Activated CD4-positive, alpha-beta T cell treated with anti-CD3 and anti-CD28 coated beads, Interleukin-10, Interleukin-2, amounts not matched to agents 100 ng/mL and 50 ng/mL, durations not matched to agents 16 hours and 8 hours (primary cell): ENCODE measurements around the gene LRRC59.

Source experiments
- DNase-seq: peaks from one replicate; pipeline ENCODE4 v3.0.0-alpha.2; 2020

LRRC59 gene

DNA sequence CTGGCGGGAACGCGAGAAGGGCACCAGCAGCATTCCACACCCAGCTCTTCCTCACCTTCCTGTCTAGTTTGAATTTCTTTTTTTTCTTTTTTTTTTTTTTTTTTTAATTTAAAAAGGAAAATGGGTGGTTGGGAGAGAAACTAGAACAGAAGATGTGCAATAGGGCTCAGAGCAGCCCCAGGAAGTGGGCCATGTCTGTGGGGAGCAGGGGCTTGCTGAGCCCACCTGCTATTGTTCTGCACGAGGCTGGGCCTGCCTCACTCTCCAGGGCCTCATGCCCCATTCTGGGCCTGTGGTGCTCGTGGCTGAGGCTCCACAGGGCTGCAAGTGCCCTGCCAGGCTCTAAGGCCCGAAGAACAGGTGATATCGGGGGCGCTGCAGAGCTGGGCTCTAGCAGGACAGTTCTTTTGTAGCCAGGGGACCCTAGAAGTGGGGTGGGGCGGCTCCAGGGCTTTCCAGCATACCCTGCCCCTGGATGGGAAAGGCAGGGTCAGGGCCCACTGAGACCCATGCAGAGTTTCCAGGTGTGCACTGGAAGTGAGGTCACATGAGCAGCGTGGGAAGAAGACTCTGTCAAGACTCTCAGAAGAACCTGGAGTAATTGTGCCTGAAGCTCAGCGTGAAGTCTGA lies 36.7 kb downstream of the LRRC59 start:
- DNase-seq, result no peak

DNA sequence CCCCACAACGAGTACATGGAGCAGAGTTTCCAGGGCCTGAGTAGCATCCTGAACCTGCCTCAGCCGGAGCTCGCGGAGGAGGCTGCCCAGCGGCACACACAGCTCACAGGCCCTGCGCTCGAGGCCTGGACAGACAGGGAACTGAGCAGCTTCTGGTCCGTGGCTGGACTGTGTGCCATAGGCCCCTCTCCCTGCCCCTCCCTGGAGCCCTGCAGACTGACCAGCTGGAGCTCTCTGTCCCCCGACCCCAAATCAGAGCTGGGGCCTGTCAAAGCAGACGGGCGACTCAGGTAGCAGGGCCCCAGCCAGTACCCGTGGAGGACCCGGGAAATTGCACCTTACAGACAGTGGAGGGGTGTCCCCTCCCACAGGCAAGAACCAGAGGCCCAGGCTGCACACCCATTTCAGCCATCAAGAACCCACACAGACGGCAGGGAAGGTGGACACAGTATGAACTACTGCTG lies 37.3 kb downstream of the LRRC59 start:
- DNase-seq, result no peak

DNA sequence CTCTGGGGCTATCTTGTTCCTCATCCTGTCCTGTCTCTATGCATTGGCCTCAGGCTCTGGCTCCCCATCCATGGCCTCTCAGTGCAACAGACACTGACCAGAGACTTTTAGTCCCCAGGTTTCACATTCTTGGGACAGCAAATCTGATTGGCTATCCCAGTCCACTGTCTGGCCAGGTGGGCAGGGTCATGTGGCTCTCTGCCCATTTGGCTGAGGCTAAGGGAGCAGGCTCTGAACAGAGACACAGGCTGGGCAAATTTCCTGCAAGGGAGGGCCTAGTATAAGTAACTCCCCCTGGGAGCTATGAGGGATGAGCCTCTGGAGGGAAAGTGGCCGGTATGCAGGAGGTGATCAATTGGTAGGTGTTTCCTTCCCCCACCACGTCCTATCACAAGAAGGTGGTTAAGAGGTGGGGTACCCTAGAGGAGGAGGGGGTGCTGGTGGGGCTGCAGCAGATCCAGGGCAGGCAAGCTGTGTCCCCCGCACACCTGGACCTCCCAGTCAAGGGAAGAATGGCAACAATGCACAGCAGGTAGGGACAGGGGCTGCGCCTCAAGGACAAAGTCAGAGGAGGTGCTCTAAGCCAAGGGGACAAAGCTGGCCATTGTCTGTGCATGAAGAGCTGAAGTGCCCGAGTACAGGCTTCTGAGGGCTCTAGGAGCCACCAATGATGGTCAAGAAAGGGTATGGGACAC lies 38.2 kb downstream of the LRRC59 start:
- DNase-seq, result no peak

DNA sequence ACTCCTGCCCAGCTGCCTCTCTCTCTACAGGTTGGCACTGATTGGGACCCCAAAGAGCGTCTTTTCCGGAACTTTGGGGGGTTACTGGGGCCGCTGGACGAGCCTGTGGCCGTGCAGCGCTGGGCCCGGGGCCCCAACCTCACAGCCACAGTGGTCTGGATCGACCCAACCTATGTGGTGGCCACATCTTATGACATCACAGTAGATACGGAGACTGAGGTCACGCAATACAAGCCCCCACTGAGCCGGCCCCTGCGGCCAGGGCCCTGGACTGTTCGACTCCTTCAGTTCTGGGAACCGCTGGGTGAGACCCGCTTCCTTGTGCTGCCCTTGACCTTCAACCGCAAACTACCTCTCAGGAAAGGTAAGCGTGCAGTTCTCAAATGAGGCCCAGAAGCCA lies 39.1 kb downstream of the LRRC59 start:
- DNase-seq, result no peak

DNA sequence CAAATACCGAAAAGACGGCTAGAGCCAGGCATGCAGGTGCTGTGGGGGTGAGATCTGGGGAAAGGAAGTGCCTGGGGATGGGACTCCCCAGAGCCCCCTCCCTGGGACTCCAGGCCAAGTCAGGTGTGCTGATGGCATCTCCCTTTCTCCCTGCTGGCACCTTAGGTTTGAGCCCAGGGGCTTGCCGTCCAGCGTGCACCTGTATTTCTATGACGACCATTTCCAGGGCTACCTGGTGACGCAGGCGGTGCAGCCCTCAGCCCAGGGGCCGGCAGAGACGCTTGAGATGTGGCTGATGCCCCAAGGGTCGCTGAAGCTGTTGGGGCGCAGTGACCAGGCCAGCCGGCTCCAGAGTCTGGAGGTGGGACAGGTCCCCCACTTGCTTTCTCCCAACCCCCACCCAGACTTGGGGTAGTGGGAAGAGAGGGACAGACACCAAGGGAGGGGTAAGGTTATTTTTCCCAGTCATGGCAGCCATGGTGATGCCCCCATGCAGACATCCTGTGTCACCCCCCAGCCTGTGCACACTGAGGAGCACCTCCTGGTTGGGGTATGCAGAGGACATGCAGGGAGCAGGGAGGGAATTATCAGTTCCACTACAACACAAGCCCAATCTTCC lies 40.3 kb downstream of the LRRC59 start:
- DNase-seq, result no peak

DNA sequence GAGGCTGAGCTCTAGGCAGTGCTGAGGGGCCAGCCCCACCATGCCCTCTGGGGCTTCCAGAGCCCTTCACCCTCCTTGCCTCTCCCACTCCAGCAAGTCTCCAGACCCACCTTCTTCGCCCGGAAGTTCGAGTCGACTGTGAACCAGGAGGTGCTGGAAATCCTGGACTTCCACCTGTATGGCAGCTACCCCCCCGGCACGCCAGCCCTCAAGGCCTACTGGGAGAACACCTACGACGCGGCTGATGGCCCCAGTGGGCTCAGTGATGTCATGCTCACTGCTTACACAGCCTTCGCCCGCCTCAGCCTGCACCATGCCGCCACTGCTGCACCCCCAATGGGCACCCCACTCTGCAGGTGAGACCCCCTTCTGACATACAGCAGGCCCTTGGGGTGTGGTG lies 40.9 kb downstream of the LRRC59 start:
- DNase-seq, result no peak

DNA sequence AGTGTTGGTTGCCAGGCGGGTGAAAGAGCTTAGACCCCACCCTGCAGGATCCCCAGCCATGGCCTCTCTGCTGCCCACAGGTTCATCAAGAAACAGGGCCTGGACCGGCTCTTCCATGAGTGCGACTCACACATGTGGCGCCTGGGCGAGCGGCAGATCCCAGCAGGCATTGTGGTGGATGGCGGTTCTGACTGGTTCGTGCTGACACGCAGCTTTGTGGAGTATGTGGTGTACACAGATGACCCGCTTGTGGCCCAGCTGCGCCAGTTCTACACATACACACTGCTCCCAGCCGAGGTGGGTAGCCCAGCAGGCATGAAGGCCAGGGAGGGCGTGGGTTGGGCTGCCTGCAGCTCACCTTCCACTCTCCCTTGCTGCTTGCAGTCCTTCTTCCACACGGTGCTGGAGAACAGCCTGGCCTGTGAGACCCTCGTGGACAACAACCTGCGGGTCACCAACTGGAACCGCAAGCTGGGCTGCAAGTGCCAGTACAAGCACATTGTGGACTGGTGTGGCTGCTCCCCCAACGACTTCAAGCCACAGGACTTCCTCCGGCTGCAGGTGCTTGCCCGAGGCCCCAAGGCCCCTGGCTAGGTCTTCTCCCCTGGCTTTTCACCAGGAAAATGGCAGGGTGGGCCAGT lies 41.5 kb downstream of the LRRC59 start:
- DNase-seq, result no peak

DNA sequence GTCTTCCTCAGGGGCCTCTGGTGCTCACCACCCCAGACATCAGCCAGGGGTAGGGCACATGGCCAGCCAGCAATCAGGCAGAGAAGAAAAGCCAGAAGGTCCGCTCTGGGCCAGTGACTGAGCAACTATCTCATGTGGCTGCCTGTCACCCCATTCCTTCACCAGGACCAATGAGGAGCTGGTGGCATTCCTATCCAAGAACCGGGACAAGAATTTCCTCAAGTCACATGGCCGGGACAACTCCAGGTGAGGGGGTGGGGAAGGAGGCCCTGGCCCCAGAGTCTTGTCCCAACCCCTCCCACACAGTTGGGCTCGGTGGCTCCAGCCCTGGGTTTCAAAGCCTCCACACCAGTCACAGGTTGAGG lies 42.0 kb downstream of the LRRC59 start:
- no peak for DNase-seq

DNA sequence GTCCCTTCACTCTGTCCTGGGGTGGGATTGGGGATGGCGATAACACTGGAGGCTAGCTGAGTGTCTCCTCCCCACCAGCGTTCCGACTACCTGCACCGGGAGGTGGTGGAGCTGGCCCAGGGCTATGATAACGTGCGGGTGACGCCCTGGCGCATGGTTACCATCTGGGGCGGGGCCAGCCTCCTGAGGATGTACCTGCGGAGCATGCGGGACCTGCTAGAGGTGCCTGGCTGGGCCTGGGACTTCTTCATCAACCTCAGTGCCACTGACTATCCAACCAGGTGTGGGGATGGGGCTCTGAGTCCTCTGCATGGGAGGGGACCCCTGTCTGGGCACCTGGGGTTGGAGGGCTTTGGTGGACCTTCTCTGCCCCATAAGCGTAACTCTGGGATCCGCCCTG lies 42.5 kb downstream of the LRRC59 start:
- DNase-seq, result no peak

DNA sequence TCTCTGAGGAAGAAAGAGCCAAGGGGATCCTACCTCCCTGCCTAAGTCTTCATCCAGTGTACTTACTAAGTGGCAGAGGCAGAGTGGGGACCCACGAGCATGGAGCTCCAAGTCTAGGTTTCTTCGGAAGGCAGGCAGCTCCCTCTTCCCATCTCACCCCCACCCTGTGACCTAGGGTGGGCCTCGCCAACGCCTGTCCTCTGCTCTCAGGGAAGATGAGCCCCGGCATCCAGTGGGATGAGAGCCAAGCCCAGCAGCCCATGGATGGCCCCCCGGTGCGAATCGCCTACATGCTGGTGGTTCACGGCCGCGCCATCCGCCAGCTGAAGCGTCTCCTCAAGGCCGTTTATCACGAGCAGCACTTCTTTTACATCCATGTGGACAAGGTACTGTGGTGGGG lies 43.1 kb downstream of the LRRC59 start:
- no peak for DNase-seq

DNA sequence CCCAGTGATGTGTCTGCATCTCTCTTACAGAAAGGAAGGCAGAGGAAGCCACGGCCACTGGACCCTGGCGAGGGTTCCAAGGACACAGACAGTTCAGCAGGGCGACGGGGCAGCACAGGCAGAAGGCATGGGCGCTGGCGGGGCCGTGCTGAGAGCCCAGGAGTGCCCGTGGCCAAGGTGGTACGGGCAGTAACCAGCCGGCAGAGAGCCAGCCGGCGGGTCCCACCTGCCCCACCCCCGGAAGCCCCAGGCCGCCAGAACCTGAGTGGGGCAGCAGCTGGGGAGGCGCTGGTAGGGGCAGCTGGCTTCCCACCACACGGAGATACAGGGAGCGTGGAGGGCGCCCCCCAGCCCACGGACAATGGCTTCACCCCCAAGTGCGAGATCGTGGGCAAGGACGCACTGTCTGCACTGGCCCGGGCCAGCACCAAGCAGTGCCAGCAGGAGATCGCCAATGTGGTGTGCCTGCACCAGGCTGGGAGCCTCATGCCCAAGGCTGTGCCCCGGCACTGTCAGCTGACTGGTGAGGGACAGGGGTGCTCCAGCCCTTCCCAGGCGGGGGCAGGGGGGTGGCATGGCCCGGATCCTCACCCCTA lies 43.6 kb downstream of the LRRC59 start:
- no peak for DNase-seq

DNA sequence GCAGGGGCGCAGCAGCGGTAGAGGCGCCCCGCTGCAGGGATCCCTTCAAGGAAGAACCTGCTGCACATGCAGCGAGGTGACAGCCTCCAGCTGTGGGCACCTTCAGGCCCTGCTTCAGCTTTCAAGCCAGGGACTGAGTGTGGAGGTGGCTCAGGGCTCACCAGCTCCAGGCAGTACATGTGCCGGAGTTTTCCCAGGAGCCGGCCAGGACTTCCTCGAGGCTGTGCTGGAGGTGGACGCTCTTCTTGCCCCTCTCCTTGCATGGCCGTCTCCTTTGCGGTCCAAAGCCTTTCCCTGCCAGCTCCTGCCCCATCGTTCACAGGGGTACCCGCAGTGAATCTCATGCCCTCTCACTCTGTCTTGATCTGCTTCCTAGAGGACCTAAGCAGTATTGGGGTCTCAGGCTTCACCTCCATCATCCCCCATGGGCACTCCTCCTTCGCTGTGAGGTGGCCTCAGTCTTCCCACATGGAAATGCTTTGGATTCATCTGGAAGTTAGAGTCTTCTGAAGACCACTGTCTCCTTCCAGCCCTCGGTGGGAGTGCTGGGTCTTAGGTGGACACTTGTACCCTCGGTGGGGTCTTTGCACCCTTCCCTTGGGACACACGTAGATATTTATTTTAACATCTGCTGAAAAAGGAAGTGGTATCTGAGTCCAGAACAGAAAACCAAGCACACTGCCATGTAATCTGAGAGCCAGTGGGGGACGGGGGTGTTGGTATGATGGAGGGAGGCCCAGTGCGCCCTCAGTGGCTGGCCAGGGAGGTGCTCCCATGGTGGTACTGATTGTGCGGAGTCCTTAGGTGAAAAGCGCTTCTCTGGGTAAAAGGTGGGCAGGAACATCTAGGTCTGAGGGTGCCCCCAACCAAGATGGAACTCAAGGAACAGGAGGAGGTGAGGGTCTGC lies 44.4 kb downstream of the LRRC59 start:
- DNase-seq, result no peak

DNA sequence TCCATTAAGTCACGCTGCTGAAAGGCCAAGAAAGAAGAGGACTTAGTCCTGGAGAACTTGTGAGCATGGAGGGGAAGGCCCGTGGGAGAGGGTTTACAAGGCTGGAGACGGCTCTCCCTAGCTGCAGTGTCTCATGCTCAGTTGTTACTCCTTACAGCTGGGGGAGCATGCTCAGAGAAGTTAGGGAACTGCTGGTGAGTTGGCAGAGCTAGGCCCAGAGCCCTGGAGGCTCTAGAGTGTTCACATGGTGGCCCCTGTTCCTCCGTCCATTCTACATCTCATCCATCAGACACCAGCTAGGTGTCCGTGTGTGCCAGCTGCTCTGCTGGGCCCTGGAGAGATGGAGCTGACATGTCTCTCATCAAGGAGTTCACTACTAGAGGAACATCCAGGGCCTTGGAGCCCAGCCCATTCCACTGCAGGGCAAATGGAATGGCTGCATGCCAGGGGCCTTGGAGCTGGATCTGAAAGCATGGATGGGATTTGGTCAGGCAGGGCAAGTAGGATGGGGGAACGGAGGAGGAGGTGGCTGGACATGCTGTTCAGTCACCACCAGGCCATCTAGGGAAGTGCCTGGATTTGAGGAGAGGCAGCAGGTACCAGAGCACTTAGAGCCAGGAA lies 45.1 kb downstream of the LRRC59 start:
- DNase-seq, result no peak

DNA sequence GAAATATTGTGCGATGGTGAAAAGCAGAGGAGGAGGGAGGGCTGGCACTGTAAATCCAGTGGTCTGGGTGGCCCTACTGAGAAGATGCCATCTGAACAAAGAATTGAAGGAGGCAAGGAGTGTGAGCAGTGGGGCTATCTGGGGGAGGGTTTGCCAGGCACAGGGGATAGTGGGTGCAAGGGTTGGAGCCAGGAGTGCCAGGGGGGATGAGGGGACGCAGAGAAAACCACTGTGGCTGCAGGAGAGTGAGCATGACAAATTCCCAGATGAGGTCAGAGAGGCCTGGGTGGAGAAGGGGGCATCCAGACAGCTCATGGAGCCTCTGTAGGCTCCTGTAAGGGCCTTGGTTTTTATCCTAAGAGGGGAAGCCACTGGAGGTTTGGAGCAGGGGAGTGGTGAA lies 46.6 kb downstream of the LRRC59 start:
- no peak for DNase-seq

DNA sequence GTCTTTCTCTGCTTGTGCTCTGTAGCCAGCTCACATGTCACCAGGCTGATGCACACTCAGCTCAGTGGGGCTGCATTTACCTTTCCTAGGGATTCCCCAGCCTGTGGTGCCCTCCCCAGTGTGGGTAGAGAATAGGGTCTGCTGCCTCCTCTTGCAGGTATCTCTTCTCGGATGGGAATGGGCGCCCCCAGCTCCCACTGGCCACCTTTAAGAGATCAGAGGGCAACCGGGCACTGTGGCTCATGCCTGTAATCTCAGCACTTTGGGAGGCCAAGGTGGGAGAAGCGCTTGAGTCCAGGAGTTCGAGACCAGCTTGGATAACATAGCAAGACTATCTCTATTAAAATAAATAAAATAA lies 48.1 kb downstream of the LRRC59 start:
- DNase-seq, result no peak

DNA sequence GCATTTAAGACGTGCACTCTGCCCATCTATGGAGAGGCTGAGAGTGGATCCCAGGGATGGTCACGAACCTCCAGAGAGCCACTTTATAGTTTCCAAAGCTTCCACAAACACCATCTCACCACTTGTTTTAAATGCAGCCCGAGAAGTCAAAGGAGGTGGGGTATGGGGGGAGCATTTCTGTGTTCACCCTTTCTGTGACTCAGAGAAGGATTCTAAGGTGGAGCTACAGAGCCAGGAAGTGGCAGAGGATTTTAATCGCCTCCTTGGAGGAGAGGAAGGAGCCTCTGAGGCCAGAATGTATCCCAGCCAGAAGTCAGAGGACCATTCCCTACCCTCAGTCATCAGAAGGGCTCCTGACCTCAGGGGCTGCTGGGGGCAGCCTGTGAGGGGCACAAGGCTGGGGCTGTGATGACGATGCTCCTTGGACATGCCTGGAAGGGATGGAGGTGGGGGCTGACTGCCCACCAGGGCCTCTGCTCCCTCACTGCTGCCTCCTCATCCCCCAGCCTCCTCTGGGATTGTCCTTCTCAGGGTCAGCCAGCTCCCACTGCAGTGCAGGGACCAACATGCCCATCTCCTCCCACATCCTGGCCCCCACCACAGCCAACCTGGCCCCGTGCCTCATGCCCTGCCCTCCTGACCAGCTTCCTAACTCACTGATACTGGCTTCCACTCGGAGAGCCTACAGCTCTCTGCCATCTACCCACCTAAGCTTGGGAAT lies 48.6 kb downstream of the LRRC59 start:
- no peak for DNase-seq

DNA sequence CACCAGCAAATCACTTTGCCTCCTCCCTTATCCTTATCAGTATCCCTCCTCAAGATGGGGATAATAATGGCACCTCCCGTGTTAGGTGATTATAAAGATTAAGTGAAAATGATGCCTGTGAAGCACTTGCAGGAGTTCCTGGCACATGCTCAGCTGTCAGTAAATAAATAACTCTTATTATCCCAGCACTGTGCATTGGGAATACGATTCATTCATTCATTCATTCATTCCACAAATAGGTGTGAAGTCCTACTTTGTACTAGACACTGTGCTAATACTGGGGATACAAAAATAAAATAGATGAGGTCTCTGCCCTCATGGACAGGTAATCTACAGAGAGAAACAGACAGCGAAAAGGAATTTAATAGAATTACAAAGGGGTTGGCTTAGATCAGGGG lies 49.4 kb downstream of the LRRC59 start:
- no peak for DNase-seq

DNA sequence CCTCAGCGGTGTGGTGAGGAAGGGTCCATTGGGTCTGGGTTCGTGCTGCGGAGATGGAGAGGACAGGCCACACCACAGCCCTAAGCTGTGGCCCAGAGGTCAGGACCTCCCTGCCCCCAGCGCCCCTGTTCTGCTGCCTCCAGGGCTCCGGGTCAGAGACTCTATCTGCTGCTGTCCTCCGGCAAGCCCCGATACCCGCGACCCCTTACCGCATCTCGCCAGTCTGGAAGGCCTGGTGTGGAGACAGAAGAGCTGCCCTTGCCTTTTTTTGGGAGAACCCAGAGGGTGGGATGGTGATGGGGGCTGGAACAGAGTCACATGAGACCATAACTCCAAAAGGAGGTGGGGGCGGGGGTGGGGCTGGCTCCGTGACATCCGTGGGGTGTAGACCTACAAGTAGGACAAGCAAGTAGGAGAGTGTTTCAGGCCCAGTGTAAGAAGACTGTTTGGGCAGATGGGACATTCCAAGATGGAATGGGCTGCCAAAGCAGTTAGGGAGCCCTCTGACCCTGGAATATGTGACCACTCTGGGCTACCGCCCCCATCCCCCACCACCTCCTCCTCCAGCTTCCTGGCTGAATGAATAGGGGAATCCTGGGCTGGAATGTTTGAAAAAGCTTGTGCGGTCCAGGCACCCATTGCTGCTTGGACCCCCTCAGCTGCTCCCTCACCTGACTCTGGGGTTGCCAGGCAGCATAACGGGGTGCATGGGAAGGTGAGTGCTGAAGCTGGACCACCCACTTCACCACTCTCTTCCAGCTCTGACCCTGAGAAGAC lies 50.0 kb downstream of the LRRC59 start:
- no peak for DNase-seq

DNA sequence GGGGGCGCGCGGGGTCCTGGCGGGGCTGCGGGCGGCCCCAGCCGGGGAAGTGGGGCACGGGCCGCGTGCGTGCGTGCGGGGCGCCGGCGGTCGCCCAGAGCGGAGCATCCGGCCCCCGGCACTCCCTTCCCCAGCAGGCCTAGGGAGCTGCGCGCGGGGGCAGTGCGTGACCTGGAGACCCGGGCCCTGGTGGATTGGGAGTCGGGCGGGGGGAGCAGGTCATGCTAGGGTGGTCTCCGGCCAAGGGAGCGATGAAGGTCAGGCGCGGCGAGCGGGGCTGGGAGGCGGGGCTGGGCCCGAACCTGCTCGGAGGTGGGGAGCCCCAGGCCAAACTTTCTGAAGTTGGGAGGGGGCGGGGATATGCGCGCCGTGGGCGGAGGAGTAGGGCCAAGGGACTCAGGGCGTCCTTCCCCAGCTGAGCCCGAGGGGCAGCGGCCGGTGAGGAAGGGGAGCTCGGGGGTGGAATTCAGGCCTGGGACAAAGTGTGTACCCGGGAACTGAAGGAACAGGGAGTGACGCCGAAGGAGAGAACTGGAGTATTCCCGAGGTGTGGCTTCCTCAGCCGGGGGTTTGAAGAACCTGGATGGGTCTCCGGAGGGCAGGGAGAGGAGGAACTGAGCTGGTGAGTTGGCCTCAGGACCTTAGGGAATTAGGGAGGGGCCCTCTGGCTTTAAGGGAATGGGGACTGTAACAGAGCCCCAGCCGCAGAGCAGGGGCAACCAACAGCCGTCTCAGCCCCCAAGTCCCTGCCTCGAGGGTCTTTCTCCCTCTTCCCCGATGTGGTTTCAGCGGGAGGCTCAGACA lies 50.8 kb downstream of the LRRC59 start:
- peak; percentile 54 for DNase-seq
